Right lobe of liver (tissue), 4 donors: ENCODE measurements around the gene INS.

Experiments
- CTCF ChIP-seq, 4 donors: fragments of 200-600 bp in 3 of 4; fragments of 450-650 bp in 1 of 4; IDR thresholded peaks; one replicate each; pipeline versions ENCODE4 v1.5.1 to v1.8.0; 2016 to 2022; ENCODE audit warnings: antibody characterized with exemption in 4 of 4, mild to moderate bottlenecking in 2 of 4
- POLR2A ChIP-seq: fragments of 450-650 bp; IDR thresholded peaks from one replicate; pipeline ENCODE4 v1.6.1; 2017; ENCODE audit warnings: antibody characterized with exemption, mild to moderate bottlenecking
- donor health status: DM: no; HTN: no; CAD: no.
- donor health status: DM: no; HTN: no; CAD: no.
- donor health status: DM: no; HTN: yes; CAD: no.

- TF ChIP-seq POLR2A (no peak), CTCF (IDR thresholded peaks at IDR 0.05) (no peak)
These were observed 44.3 kb downstream of the INS start for GRCh38 chr11:2116680-2117079.
